Mesenchymal stem cell (in vitro differentiated cells and primary cell): Measurements from ENCODE around the gene LMF1.

Experiments used
- DNase-seq: peaks from one replicate; pipeline ENCODE4 v3.0.0-alpha.2; 2013
- H2AFZ ChIP-seq: one replicate; pipeline ENCODE4 v1.6.1; 2013; ENCODE audit warnings: low read depth, mild to moderate bottlenecking, control low read depth, inconsistent platforms, low read length, moderate library complexity
- H2AK5ac ChIP-seq: 2 replicates; pipeline ENCODE4 v1.6.1; 2013; ENCODE audit warnings: low read length, moderate library complexity, mild to moderate bottlenecking, inconsistent platforms; ENCODE audit not compliant: severe bottlenecking
- H2BK120ac ChIP-seq: one replicate; pipeline ENCODE4 v1.6.1; 2013; ENCODE audit warnings: low read depth, mild to moderate bottlenecking, inconsistent platforms, low read length, moderate library complexity
- H2BK12ac ChIP-seq, 2 experiments: one replicate each; pipeline ENCODE4 v1.6.1; 2013; ENCODE audit warnings: inconsistent platforms in 2 of 2, low read length in 2 of 2, mild to moderate bottlenecking in 2 of 2, moderate library complexity in 2 of 2, control low read depth in 1 of 2
- H2BK15ac ChIP-seq: one replicate; pipeline ENCODE4 v1.6.1; 2013; ENCODE audit warnings: mild to moderate bottlenecking, low read depth, inconsistent platforms; ENCODE audit not compliant: poor library complexity, severe bottlenecking
- H2BK5ac ChIP-seq: 2 replicates; pipeline ENCODE4 v1.6.1; 2013; ENCODE audit warnings: low read depth, mild to moderate bottlenecking, low read length, control low read depth, inconsistent platforms; ENCODE audit not compliant: poor library complexity, severe bottlenecking
- H3K14ac ChIP-seq, 2 experiments: one replicate each; pipeline ENCODE4 v1.6.1; 2013; ENCODE audit warnings: inconsistent platforms in 2 of 2, low read length in 2 of 2, control low read depth in 1 of 2, mild to moderate bottlenecking in 1 of 2, moderate library complexity in 1 of 2
- H3K18ac ChIP-seq, 2 experiments: one replicate each; pipeline ENCODE4 v1.6.1; 2013; ENCODE audit warnings: inconsistent platforms in 2 of 2, low read length in 2 of 2, control low read depth in 1 of 2, low read depth in 1 of 2, mild to moderate bottlenecking in 1 of 2
- H3K23ac ChIP-seq, 2 experiments: one replicate each; pipeline ENCODE4 v1.6.1; 2013; ENCODE audit warnings: inconsistent platforms in 2 of 2, low read length in 2 of 2, mild to moderate bottlenecking in 2 of 2, moderate library complexity in 2 of 2, control low read depth in 1 of 2
- H3K27ac ChIP-seq: 2 replicates; pipeline ENCODE4 v1.5.1; 2013; ENCODE audit warnings: mild to moderate bottlenecking, moderate library complexity, low read length, control low read depth, inconsistent platforms; ENCODE audit not compliant: poor library complexity, severe bottlenecking
- H3K27me3 ChIP-seq, 2 experiments: 2 replicates each; pipeline versions ENCODE4 v1.6.1 to v1.7.0; 2013; ENCODE audit warnings: low read length in 2 of 2, mild to moderate bottlenecking in 2 of 2, moderate library complexity in 2 of 2, control low read depth in 1 of 2, inconsistent platforms in 1 of 2; ENCODE audit not compliant: control insufficient read depth in 1 of 2, insufficient read depth in 1 of 2
- H3K36me3 ChIP-seq, 2 experiments: 2 replicates each; pipeline versions ENCODE4 v1.6.1 to v1.7.0; 2013; ENCODE audit warnings: low read length in 2 of 2, control low read depth in 1 of 2, inconsistent platforms in 1 of 2, low read depth in 1 of 2, mild to moderate bottlenecking in 1 of 2; ENCODE audit not compliant: insufficient read depth in 2 of 2, control insufficient read depth in 1 of 2
- H3K4ac ChIP-seq, 2 experiments: one replicate each; pipeline ENCODE4 v1.6.1; 2013; ENCODE audit warnings: inconsistent platforms in 2 of 2, low read length in 2 of 2, mild to moderate bottlenecking in 2 of 2, moderate library complexity in 2 of 2, control low read depth in 1 of 2, low read depth in 1 of 2
- H3K4me1 ChIP-seq: 2 replicates; pipeline ENCODE4 v1.6.1; 2013; ENCODE audit warnings: low read depth, low read length, control low read depth; ENCODE audit not compliant: control insufficient read depth, insufficient read depth
- H3K4me2 ChIP-seq: 2 replicates; pipeline ENCODE4 v1.6.1; 2013; ENCODE audit warnings: low read length, mild to moderate bottlenecking, inconsistent platforms; ENCODE audit not compliant: poor library complexity, severe bottlenecking
- H3K4me3 ChIP-seq, 2 experiments: 2 replicates each; pipeline versions ENCODE4 v1.5.1 to v1.7.0; 2013; ENCODE audit warnings: low read length in 2 of 2, mild to moderate bottlenecking in 2 of 2, control low read depth in 1 of 2, low read depth in 1 of 2; ENCODE audit not compliant: insufficient read depth in 1 of 2
- H3K79me1 ChIP-seq: replicated peaks from 2 replicates; pipeline ENCODE4 v1.6.1; 2013; ENCODE audit warnings: mild to moderate bottlenecking, control low read depth, low read length, inconsistent platforms; ENCODE audit not compliant: poor library complexity, severe bottlenecking
- H3K9ac ChIP-seq: 2 replicates; pipeline ENCODE4 v1.7.0; 2013; ENCODE audit warnings: mild to moderate bottlenecking, low read length, moderate library complexity
- H3K9me3 ChIP-seq: 2 replicates; pipeline ENCODE4 v1.7.0; 2013; ENCODE audit warnings: mild to moderate bottlenecking, low read length; ENCODE audit not compliant: control insufficient read depth
- H4K8ac ChIP-seq: one replicate; pipeline ENCODE4 v1.6.1; 2013; ENCODE audit warnings: inconsistent platforms, mild to moderate bottlenecking, low read length, moderate library complexity
- H4K91ac ChIP-seq: one replicate; pipeline ENCODE4 v1.6.1; 2013; ENCODE audit warnings: mild to moderate bottlenecking, low read length, inconsistent platforms
- WGBS: methylation state at CpG from one replicate; pipeline ENCODE4 v1.1.7; 2013; ENCODE audit warnings: mixed read lengths; 5-methylcytosine and 5-hydroxymethylcytosine counted together

Gene LMF1

DNA sequence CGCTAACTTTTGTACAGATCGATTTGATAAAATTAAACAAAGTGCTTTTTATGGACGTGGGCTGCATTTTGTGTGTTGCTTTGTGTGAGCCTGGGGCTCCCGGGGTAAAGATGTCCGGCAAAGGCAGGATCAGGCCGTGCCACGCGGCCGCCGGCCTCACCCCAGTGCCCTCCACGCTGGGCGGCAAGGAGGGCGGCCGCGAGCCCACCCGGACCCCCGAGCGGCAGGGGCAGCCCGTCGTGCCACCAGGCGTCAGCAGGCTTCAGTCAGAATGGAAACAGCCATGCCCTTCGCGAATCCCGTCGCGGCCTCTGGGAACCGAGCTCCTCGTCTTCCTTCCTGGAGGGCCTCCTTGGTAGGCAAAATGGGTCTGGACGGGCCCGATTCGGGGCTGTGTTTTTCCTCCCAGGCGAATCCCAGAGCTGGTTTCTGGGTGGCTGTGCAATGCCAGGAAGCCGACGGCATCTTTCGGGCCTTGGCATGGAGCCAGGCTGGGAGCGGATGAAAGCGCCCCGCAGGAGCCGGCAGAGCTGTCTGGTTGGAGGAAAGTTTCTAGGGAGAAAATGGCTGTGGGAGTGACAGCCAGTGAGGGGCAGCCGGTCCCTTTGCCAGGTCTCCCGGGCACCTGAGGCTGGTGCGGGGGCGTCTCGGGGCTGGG is 16.3 kb upstream of the LMF1 start:
- WGBS = 93% methylated on average over 44 of the region's 44 CpGs
- peaks cover under 1% of the 10 kb centered on the region for H3K4me1 ChIP-seq

DNA sequence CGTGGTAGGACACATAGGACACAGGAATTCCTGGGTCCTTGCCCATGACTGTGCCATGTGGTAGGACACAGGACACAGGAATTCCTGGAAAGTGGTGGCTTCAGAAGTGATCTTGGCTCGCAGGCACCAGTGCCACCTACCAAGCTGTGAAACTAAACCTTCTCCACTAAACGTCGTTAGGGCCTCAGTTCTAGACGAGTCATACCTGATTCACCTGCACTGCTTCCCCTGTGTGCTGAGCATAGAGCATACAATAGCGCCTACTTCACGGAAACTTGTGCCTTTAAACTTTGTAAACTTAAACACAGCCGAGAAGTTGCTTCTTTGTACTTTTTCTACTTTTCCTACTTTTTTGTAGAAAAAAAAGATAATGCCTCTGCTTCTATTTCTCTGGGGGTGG is 15.6 kb upstream of the LMF1 start:
- Histone ChIP-seq H3K9me3 (no peaks in the 10 kb centered on the region), H2BK15ac (no peak overlapping the region), H2AK5ac (no peak overlapping the region), H2BK5ac (no peak overlapping the region), H3K4me2 (no peak overlapping the region), H3K27ac (no peak overlapping the region), H3K36me3 (no peaks in the 10 kb centered on the region), H2AFZ (no peak overlapping the region), H3K23ac (no peak overlapping the region), H3K14ac (no peak overlapping the region), H4K8ac (no peak overlapping the region), H3K18ac (no peak overlapping the region), H2BK12ac (no peak overlapping the region), H4K91ac (no peak overlapping the region), H3K4ac (no peak overlapping the region), H3K79me1 (no peaks in the 10 kb centered on the region), H3K4me1 (peaks cover 4% of the 10 kb centered on the region), H3K9ac (no peak overlapping the region), H3K4me3 (no peak overlapping the region), H3K27me3 (peaks cover 9 to 78% of the 10 kb centered on the region in 2 experiments), H2BK120ac (no peak overlapping the region)
- no peak for DNase-seq
- 81% methylated on average over 7 of the region's 8 CpGs for WGBS

More for the DNA sequence above, 16.3 kb upstream of the LMF1 start:
- no peak overlapping the region for H3K9ac ChIP-seq
- no peak overlapping the region for H3K4ac ChIP-seq
- no peak overlapping the region for H3K23ac ChIP-seq
- H3K4me3 ChIP-seq = no peak overlapping the region
- no peak overlapping the region for H2AFZ ChIP-seq
- H3K9me3 ChIP-seq = no peaks in the 10 kb centered on the region
- H3K27ac ChIP-seq = no peak overlapping the region
- H4K8ac ChIP-seq = no peak overlapping the region
- no peak overlapping the region for H2BK5ac ChIP-seq
- H3K4me2 ChIP-seq = no peak overlapping the region
- H2BK15ac ChIP-seq = no peak overlapping the region
- H4K91ac ChIP-seq = no peak overlapping the region
- peaks cover 12 to 82% of the 10 kb centered on the region in 2 experiments for H3K27me3 ChIP-seq
- no peak for DNase-seq
- H3K79me1 ChIP-seq = no peaks in the 10 kb centered on the region
- H3K14ac ChIP-seq = no peak overlapping the region
- H2BK12ac ChIP-seq = no peak overlapping the region
- no peak overlapping the region for H3K18ac ChIP-seq
- no peaks in the 10 kb centered on the region for H3K36me3 ChIP-seq
- no peak overlapping the region for H2BK120ac ChIP-seq
- no peak overlapping the region for H2AK5ac ChIP-seq

DNA sequence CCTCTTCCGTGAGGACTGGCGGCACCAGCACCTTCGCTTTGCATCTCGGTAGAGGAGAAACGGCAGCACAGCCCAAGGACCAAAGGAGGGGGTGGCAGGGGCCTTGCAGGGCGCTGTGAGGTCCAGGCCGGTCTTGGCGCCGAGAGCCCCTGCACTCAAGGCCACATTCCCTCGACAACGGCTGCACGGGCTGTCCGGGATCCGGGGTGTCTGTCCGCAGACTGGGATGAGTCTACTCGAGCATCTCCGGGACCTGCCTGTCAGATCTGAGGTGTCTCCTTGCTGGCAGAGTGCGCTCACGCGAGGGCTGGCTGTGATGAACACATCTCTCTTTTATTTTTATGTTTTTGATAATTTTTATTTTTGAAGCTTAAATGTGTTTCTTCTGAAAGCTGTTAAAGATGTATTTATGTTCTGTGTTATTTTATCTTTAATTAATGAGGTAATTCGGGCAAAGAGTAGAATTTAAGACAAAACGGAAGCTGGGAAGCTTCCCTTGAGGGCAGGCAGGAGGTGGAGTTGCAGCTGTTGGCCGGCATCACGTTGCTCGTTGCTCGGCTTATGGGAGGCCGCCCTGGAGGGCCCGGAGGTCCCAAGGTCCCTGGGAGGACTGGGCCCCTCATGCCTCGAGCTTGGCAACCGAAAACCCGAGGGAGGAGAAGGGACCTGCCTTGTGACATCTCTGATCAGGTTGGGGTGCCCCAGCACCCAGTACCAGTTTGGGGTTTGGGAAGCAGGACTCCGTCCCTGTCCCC is 15.0 kb upstream of the LMF1 start:
- no peak for DNase-seq
- Histone ChIP-seq H2BK5ac (no peak overlapping the region), H3K4ac (no peak overlapping the region), H2BK120ac (no peak overlapping the region), H2BK12ac (no peak overlapping the region), H4K91ac (no peak overlapping the region), H4K8ac (no peak overlapping the region), H3K9me3 (no peaks in the 10 kb centered on the region), H2AFZ (no peak overlapping the region), H3K9ac (no peak overlapping the region), H3K18ac (no peak overlapping the region), H2BK15ac (no peak overlapping the region), H3K36me3 (no peaks in the 10 kb centered on the region), H3K4me3 (no peak overlapping the region), H3K27me3 (peaks cover 9 to 76% of the 10 kb centered on the region in 2 experiments), H3K23ac (no peak overlapping the region), H3K79me1 (no peaks in the 10 kb centered on the region), H3K27ac (no peak overlapping the region), H3K4me1 (peaks cover 6% of the 10 kb centered on the region), H2AK5ac (no peak overlapping the region), H3K14ac (no peak overlapping the region), H3K4me2 (no peak overlapping the region)
- 84% methylated on average over 28 of the region's 32 CpGs for WGBS

DNA sequence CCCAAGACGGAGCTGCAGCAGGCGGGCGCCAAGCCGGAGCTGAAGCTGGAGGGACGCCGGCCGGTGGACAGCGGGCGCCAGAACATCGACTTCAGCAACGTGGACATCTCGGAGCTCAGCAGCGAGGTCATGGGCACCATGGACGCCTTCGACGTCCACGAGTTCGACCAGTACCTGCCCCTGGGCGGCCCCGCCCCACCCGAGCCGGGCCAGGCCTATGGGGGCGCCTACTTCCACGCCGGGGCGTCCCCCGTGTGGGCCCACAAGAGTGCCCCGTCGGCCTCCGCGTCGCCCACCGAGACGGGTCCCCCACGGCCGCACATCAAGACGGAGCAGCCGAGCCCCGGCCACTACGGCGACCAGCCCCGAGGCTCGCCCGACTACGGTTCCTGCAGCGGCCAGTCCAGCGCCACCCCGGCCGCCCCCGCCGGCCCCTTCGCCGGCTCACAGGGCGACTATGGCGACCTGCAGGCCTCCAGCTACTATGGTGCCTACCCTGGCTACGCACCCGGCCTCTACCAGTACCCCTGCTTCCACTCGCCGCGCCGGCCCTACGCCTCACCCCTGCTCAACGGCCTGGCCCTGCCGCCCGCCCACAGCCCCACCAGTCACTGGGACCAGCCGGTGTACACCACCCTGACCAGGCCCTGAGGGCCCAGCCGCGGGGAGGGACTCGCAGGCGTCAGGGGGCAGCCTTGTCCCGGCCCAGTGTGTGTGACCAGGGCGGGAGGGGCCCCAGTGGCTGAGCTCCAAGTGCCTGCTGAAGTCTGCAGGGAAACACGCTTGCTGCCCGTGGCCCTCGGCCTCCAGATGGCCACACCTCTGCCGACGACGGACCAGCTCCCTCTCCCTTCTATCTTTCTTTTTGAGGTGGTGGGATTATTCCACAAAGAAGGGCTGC is 14.2 kb upstream of the LMF1 start:
- no peak overlapping the region for H3K4me2 ChIP-seq
- no peak overlapping the region for H3K14ac ChIP-seq
- no peaks in the 10 kb centered on the region for H3K9me3 ChIP-seq
- 95% methylated on average over 72 of the region's 78 CpGs for WGBS
- no peak overlapping the region for H2AFZ ChIP-seq
- H2AK5ac ChIP-seq = no peak overlapping the region
- H4K91ac ChIP-seq = no peak overlapping the region
- no peak overlapping the region for H3K18ac ChIP-seq
- no peak overlapping the region for H4K8ac ChIP-seq
- H3K23ac ChIP-seq = no peak overlapping the region
- no peak overlapping the region for H2BK15ac ChIP-seq
- no peak overlapping the region for H3K9ac ChIP-seq
- H2BK12ac ChIP-seq = no peak overlapping the region
- H2BK5ac ChIP-seq = no peak overlapping the region
- H3K27me3 ChIP-seq = peaks cover 10 to 78% of the 10 kb centered on the region in 2 experiments
- H3K4ac ChIP-seq = no peak overlapping the region
- H3K79me1 ChIP-seq = no peaks in the 10 kb centered on the region
- DNase-seq = no peak
- no peak overlapping the region for H3K4me3 ChIP-seq
- H3K27ac ChIP-seq = no peak overlapping the region
- no peak overlapping the region for H2BK120ac ChIP-seq
- no peaks in the 10 kb centered on the region for H3K36me3 ChIP-seq
- H3K4me1 ChIP-seq = peaks cover 10% of the 10 kb centered on the region
